SU-DHL-6 (cell line): ENCODE measurements around the gene FGA.

Experiments used
- H2AFZ ChIP-seq: fragments of 200-600 bp; sonication (generic); 2 replicates; pipeline ENCODE4 v1.6.1; 2014; ENCODE audit warnings: low read depth, mild to moderate bottlenecking, moderate library complexity, mixed read lengths, antibody characterized with exemption, low read length; ENCODE audit not compliant: severe bottlenecking
- H3F3A ChIP-seq: fragments of 200-600 bp; shearing (Covaris generic); 2 replicates; pipeline ENCODE4 v1.6.0; 2016; ENCODE audit warnings: antibody characterized with exemption, mild to moderate bottlenecking; ENCODE audit not compliant: insufficient read depth
- H3K27ac ChIP-seq: fragments of 200-600 bp; sonication (generic); 2 replicates; pipeline ENCODE4 v1.5.1; 2016; ENCODE audit warnings: low read depth, mild to moderate bottlenecking, low read length, moderate library complexity, mixed read lengths
- H3K27me3 ChIP-seq: fragments of 200-600 bp; sonication (generic), shearing (Covaris generic); 2 replicates; pipeline ENCODE4 v1.6.0; 2014; ENCODE audit warnings: mild to moderate bottlenecking, low read length
- H3K36me3 ChIP-seq: fragments of 200-600 bp; sonication (generic); 2 replicates; pipeline ENCODE4 v1.6.1; 2014; ENCODE audit warnings: mild to moderate bottlenecking, low read length, mixed read lengths
- H3K4me2 ChIP-seq: fragments of 300-600, 200-600 bp; shearing (Covaris generic), sonication (generic); 2 replicates; pipeline ENCODE4 v1.6.0; 2014; ENCODE audit warnings: low read length, low read depth, mild to moderate bottlenecking; ENCODE audit not compliant: poor library complexity, severe bottlenecking
- H3K4me3 ChIP-seq: fragments of 200-600 bp; sonication (generic); 2 replicates; pipeline ENCODE4 v1.5.1; 2014; ENCODE audit warnings: antibody characterized with exemption, low read length, mild to moderate bottlenecking, mixed read lengths; ENCODE audit not compliant: insufficient read depth, poor library complexity, severe bottlenecking
- H3K79me2 ChIP-seq: fragments of 200-600 bp; sonication (generic); 2 replicates; pipeline ENCODE4 v1.6.1; 2014; ENCODE audit warnings: mild to moderate bottlenecking, low read length, moderate library complexity; ENCODE audit not compliant: insufficient read depth
- H3K9ac ChIP-seq: fragments of 200-600 bp; sonication (generic); 2 replicates; pipeline ENCODE4 v1.7.0; 2014; ENCODE audit warnings: mild to moderate bottlenecking, low read length
- H3K9me2 ChIP-seq: fragments of 200-600 bp; sonication (generic); replicated peaks from 2 replicates; pipeline ENCODE4 v1.6.1; 2014; ENCODE audit warnings: low read length; ENCODE audit not compliant: insufficient read depth
- H3K9me3 ChIP-seq: fragments of 200-600 bp; sonication (generic); 2 replicates; pipeline ENCODE4 v1.6.1; 2014; ENCODE audit warnings: low read length, mixed read lengths; ENCODE audit not compliant: insufficient read depth
- H4K20me1 ChIP-seq: fragments of 200-600 bp; sonication (generic); 2 replicates; pipeline ENCODE4 v1.6.1; 2014; ENCODE audit warnings: low read depth, mild to moderate bottlenecking, antibody characterized with exemption, low read length, moderate library complexity, mixed read lengths
- CTCF ChIP-seq: fragments of 200-600 bp; sonication (generic); IDR thresholded peaks from one replicate; pipeline ENCODE4 v1.5.1; 2017; ENCODE audit warnings: antibody characterized with exemption, mild to moderate bottlenecking, low read length, moderate library complexity; ENCODE audit not compliant: insufficient read depth, poor library complexity, severe bottlenecking
- EZH2phosphoT487 ChIP-seq: fragments of 200-600 bp; sonication (generic), shearing (Covaris generic); conservative IDR thresholded peaks from 2 replicates; pipeline ENCODE4 v1.6.1; 2018; ENCODE audit warnings: mild to moderate bottlenecking, antibody characterized with exemption, low read length, moderate library complexity, mixed read lengths

Gene FGA

GRCh38 chr4:154612472-154613414, 22.2 kb upstream of the FGA start, which contains the start of gene FGG:
Gene FGG (minus strand): TSS chr4:154612656. CDS start chr4:154612609, 47 bp downstream.
- no peaks in the 10 kb centered on the region for H3K79me2 ChIP-seq
- no peak for TF ChIP-seq CTCF
- TF ChIP-seq EZH2phosphoT487: no peak
- H4K20me1 ChIP-seq: no peaks in the 10 kb centered on the region
- H3K27ac ChIP-seq: no peak within 1 kb of the TSS
- no peak within 1 kb of the TSS for H3K4me3 ChIP-seq
- H3K36me3 ChIP-seq: no peaks in the 10 kb centered on the region
- H3K9me3 ChIP-seq: no peaks in the 10 kb centered on the region
- H3K9ac ChIP-seq: no peak within 1 kb of the TSS
- H3K27me3 ChIP-seq: no peaks in the 10 kb centered on the region
- no peak within 1 kb of the TSS for H2AFZ ChIP-seq
- no peaks in the 10 kb centered on the region for H3K9me2 ChIP-seq
- no peak within 1 kb of the TSS for H3K4me2 ChIP-seq
- no peaks in the 10 kb centered on the region for H3F3A ChIP-seq

- H3K4me3 ChIP-seq: no peak overlapping the region
- H3F3A ChIP-seq: no peaks in the 10 kb centered on the region
- H3K36me3 ChIP-seq: no peaks in the 10 kb centered on the region
- no peak overlapping the region for H2AFZ ChIP-seq
- H3K79me2 ChIP-seq: no peaks in the 10 kb centered on the region
- H3K9me3 ChIP-seq: no peaks in the 10 kb centered on the region
- no peak overlapping the region for H3K9ac ChIP-seq
- no peak overlapping the region for H3K27ac ChIP-seq
- no peaks in the 10 kb centered on the region for H3K27me3 ChIP-seq
- no peaks in the 10 kb centered on the region for H3K9me2 ChIP-seq
- TF ChIP-seq EZH2phosphoT487 (no peak), CTCF (no peak)
- no peaks in the 10 kb centered on the region for H4K20me1 ChIP-seq
- H3K4me2 ChIP-seq: no peak overlapping the region
Measured at GRCh38 chr4:154611833-154612232, 21.3 kb upstream of the FGA start.

- Histone ChIP-seq H3K9me2 (no peaks in the 10 kb centered on the region), H3K27me3 (no peaks in the 10 kb centered on the region), H3F3A (no peaks in the 10 kb centered on the region), H4K20me1 (no peaks in the 10 kb centered on the region), H2AFZ (no peak overlapping the region), H3K9ac (no peak overlapping the region), H3K27ac (no peak overlapping the region), H3K9me3 (no peaks in the 10 kb centered on the region), H3K79me2 (no peaks in the 10 kb centered on the region), H3K4me3 (no peak overlapping the region), H3K4me2 (no peak overlapping the region), H3K36me3 (no peaks in the 10 kb centered on the region)
- TF ChIP-seq CTCF: no peak
- no peak for TF ChIP-seq EZH2phosphoT487
Measured at GRCh38 chr4:154610582-154610981, 20.0 kb upstream of the FGA start.
